ENCODE data around the gene IL6R.

IL6R gene

DNA sequence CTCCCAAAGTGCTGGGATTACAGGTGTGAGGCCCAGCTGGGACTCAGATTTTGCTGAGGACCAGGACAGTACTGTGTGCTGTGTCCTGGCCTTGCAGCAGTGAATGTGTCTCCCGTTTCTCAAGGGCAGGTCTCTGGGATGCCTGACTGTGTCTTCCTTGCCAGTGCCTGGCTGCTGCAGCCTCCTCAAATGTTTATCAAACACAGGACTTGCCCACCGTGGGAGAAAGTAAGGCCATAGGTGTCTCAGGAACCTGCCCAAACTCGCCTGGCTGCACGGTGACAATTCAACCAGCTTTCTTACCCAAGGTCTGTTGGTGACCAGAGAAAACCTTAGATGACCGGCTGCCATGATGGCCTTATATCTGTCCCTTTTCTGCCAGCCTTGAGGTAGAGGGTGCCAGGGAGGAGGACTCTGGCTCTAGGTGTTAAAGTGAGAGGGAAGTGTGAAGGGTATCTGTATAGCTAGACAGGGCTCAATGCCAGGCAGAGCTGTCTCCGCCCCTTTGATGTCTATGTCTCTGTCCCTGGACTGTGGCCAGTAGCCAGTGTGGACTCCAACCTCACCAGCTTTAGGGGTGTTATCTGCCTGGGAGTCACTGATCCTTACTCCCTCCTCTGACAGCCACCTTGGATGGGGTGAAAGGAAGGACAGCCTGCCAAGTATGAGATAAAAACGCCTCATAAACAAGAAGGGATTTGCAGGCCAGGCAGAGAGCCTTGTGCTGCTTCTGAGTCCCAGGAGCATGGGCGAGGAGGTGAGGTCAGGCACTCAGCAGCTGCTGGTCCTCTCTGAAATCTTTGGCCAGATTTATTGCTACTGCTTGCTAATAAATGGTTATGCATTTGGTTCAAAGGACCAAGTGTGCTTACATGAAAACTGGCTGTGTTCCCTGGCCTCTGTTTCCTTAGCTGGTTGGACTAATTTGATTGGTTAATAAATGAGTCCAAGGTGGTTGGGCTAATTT, 22.3 kb downstream of the IL6R start:
- DNase-seq (ENCODE audit: low spot score): no peak

DNA sequence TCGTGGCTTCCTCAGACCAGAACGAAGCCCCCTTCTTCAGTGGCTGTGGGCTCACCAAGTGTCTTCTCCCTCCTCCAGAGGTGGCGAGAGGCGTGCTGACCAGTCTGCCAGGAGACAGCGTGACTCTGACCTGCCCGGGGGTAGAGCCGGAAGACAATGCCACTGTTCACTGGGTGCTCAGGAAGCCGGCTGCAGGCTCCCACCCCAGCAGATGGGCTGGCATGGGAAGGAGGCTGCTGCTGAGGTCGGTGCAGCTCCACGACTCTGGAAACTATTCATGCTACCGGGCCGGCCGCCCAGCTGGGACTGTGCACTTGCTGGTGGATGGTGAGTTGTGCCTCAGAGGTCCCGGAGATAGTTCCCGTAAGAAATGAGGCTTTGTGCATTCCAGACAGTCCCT, 24.0 kb downstream of the IL6R start:
- DNase-seq (ENCODE audit: low spot score): peak; percentile 85

DNA sequence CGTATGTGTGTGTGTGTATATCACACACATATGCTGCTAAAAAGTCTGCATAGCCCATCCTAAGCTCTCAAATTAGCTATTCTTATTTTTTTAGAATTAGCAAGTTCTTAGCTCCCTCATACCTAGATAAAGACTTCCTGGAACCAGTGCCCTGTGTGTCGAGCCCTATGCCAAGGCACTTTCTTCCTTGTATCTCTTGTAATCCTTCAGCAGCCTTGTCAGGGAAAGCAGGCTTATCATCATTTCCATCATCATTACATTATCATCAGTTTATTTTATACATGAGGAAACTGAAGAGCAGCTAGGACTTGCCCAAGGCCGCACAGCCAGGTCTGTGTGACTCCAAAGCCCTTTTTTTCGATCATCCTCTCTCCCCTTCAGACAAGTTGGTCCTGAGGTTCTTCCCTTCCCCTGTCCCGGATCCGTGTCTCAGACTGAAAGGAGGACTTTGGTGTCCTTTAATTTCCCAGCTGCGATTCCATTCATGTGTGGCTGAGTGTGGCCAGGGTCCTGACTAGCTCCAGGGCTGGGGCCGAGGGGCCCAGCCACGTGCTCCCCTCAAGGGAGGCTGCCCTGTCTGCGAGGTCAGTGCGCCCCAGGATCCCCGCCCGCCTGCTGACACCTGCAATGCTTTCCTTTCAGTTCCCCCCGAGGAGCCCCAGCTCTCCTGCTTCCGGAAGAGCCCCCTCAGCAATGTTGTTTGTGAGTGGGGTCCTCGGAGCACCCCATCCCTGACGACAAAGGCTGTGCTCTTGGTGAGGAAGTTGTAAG, 24.9 kb downstream of the IL6R start:
- DNase-seq (ENCODE audit: low spot score): no peak

DNA sequence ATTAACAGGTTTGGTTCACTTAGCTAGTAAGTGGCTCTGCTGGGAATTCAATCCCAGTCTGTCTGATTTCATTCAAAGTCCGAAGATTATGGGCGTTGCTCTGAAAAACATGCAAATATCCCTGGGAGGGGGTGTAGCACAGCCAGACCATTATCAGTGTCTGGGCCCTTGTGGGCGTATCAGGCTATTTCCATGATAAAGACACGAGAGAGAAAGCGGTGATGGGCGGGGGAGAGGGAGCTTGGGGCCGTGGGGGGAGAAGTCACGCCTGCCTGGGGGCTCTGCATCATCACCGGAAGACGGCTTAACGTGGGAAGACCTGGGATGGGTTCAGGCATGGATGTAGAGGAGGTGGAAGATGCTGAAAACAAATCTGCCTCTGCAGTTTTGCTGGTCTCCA, 25.8 kb downstream of the IL6R start:
- peak; percentile 65 for DNase-seq (ENCODE audit: low spot score)

DNA sequence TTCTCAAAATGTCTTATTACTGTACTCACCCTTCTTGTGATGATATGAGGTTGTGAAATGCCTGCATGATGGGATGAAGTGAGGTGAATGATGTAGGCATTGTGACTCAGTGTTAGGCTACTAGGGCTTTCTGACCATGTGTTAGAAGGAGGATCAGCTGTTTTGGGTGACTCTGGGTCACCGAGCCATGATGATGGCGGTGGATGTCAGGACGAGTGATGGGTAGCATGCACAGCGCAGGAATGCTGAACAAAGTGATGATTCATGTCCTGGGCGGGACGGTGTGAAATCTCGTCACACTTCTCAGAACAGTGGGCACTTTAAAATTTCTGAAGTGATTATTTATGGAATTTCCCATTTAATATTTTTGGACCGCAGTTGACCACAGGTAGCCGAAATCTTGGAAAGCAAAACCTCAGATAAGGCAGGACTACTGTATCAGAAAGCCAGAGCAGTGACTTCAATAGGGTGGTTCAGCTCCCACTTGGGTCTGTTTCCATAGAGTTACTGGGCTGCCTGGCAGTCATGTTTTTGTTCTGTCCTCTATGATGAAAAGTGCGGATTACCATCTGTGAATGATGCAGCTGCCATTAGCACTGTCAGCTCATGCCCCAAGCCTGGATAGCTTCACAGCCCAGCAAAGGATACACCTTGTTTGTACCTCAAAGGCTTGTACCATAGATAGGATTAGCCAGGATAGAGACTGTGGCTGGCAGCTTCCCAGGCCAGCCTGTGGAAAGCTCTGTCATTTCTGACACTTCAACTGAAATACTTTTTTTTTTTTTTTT, 26.6 kb downstream of the IL6R start:
- no peak for DNase-seq (ENCODE audit: low spot score)

DNA sequence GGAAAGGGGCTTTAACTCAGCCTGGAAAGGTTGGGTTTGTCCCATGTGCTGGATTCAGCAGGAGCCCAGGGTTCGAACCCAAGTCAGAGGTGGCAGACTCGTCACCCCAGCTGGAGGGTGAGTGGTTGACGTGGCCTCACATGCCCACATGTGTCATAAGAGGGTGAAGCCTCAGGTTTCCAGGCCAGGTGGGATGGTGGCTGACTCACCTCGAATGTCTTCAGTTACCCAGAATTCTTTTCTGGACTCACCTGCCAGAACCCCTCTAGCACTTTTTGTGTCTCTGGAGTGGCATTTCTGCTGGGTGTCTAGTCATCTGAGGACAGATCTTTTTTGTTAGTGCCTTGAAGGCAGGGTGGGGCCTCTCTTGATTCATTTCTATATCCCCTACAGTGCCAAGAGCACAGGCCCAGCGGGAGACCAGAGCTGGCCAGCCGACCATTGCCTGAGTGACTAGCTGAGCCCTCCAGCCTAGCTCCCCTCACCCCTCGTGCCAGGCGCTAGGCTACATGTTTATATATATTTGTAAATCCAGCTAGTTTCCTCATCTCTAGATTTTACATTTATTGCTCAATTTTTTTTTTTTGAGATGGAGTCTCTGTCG, 28.1 kb downstream of the IL6R start:
- no peak for DNase-seq (ENCODE audit: low spot score)

DNA sequence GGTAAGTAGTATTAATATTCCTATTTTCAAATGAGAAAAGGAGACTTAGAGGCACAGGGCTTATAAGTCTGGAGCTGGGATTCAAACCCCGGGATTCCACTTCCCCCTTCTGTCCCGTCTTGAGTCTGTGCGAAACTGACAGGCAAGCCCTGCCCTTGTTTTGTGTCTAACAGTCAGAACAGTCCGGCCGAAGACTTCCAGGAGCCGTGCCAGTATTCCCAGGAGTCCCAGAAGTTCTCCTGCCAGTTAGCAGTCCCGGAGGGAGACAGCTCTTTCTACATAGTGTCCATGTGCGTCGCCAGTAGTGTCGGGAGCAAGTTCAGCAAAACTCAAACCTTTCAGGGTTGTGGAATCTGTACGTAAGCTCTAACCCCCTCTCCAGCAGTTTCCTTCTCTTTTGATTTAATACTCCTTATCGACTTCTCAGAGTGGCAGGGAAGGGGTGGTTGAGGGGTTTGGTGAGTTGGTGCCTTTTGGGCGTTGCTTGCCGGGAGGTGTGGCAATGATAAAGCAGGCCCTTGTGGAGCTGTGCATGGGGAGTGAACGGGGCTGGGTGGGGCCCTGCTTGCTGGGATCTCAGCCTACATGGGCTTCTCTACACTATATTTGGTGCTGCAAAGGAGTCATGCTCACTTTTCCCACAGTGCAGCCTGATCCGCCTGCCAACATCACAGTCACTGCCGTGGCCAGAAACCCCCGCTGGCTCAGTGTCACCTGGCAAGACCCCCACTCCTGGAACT, 29.4 kb downstream of the IL6R start:
- DNase-seq (ENCODE audit: low spot score): no peak

DNA sequence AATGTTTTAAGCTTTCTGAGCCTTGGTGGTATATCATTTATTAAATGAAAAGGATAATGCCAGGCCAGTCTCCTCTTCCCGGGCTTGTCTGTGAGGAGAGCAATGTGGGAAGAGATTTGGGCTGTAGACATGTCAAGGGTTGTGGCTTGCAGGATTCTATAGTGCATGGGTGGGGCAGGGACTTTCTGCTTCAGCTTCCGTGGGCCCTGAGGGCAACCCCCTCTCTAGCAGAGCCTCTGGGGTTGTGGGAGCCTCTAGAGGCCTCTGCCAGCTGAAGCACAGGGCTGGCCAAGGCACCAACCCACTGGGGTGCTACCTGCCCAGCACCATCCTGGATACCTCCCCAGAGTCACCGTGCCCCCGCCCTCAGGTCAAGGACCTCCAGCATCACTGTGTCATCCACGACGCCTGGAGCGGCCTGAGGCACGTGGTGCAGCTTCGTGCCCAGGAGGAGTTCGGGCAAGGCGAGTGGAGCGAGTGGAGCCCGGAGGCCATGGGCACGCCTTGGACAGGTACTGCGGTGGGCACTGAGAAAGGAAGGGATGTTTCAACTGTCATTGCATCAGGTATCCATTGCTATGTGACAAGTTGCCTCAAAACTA, 30.6 kb downstream of the IL6R start:
- DNase-seq (ENCODE audit: low spot score): no peak

DNA sequence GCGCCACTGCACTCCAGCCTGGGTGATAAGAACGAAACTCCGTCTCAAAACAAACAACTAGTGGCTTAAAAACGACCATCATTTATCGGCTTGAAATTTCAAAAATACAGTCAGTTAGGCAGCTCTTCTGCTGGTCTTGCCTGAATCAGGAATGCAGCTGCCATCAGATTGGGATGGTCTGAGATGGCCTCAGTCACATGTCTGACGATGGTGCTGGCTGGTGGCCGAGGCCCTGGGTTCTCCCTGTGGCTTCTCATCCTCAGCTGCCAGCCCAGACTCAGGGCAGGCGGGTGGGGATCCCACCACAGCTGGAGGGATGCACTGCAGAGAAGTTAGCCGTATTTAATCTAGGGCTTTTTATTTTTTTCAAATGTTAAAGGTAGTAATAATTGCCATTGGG, 31.3 kb downstream of the IL6R start:
- no peak for DNase-seq (ENCODE audit: low spot score)

DNA sequence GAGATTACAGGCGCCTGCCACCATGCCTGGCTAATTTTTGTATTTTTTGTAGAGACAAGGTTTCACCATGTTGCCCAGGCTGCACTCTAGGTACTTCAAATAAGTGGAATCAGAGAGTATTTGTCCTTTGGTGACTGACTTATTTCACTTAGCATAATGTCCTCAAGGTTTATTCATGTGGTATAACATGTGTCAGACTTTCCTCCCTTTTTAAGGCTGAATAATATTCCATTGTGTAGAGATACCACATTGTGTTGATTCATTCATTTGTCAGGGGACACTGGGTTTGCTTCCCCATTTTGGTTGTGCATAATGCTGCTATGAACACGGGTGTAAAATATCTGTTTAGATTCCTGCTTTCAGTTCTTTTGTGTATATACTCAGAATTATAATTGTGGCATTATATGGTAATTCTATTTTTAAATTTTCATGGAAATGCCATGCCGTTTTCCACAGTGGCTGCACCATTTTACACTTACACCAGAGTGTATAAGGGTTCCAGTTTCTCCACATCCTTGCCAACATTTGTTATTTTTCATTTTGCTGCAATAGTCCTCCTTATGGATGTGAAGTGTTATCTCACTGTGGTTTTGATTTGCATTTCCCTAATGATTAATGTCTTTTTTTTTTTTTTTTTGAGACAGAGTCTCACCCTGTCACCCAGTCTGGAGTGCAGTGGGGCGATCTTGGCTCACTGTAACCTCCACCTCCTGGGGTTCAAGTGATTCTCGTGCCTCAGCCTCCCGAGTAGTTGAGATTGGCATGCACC, 35.1 kb downstream of the IL6R start:
- DNase-seq (ENCODE audit: low spot score): no peak

DNA sequence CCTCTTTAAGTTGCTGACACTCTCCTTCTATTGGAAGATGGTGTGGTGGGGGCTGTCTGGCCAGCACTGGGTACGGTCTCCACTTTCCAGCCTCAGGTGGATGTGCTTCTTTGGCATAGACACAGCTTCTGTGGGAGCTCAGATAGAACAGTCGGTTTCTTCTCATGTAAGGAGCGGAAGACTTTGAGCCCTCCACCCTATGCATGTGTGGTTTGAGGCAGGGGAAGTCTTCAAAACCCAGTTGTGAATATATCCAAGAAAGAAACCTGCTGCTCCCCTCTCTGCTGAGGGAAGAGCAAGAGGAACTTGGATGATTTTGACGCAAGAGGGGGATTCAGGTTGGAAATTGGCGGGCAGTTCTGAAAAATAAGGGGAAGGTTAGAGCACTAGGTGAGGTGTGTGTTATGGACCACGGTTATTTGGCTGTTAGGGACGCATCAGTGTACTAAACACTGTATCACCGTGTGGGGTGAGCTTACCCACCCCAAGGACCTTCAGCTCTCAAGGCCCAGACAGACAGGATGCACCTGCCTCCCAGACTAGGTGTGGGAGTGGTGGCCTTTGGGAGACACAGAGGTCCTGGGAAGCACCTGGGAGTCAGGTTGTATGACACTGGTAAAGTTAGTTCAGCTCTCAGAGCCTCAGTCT, 36.2 kb downstream of the IL6R start:
- DNase-seq (ENCODE audit: low spot score): no peak

DNA sequence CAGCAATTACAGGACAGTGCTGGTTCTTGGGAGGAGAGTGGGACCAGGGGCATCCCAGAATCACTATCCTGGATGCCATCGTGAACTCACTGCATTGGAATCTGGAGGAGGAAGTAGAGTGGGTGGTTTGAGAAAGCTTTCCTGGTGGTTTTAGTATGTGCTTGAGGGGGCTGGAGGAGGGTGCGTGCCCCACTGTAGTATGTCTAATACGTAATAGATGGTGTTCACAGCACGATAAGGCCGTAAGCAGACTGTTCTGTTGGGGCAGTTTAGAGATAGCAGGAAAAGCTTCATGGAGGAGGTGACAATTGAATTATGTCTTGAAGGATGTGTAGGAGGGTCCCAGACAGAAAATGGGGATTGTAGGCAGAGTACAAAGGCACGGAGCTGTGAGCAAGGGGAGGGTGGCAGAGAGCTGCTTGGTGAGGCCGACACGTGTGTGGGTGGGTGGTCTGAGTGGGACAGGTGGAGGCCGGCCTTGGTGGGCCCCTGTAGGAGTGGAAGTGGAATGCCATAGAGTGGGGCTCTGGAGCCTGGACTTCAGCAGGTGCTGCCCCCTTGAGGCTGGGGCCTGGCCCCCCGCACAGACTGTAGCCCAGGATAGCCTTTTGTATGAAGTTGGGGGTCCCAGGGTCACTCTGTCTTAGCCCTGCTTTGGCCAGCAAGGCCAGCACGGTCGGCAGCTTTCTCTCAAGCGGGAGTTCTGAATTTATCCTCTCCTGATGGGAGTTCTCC, 37.0 kb downstream of the IL6R start:
- DNase-seq (ENCODE audit: low spot score): no peak

DNA sequence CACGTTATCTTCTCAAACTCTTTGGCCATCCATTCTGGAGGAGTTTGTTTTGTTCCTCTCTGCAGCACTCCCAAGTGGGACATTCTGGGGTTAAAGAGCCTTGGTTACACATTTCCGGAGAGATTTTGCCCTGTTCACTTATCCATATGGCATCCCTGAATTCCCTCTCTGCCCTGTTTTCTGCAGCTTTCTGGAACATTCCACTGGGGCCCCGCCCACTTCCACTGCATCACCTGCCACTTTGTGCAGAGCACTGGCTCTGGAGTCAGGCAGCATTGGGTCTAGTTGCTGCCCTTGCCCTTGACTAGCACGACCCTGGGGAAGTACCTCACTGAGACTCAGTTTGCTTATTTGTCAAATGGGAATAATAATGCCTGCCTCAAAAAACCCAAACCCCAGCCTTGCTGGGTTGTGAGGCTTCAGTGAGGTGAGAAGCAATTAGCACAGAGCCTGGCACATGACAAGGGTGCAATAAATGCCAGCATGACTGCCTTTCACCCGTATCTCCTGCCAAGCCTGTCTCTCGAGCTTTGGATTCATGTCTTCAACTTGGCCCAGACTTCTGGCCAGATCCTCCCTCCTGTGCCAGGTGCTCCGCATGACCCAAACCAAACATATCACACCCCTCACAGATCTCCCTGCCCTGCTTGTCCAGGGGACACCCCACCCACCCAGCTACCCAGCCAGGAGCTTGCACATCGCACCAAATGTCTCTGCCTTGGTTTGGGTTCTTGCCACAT, 38.3 kb downstream of the IL6R start:
- no peak for DNase-seq (ENCODE audit: low spot score)

DNA sequence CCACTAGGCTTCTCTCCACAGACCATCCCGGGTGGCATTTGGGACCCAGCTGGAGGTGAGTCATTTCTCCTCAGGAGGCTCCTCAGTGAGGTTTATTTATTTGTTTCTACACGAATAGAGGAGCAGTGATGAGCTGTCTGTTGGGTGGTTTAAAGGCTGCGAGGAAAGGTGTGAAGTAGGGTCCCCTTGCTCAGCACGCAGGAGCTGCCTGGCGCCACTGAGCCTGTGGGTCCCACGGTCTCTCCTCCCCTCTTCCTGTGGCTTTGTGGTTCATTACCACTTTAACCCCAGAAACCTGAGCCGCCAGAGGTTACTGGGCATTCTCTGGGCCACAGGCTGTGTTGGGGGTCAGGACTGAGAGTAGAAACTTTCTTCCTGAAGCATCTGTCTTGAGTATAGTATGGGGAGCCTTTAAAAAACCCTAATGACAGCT, 39.9 kb downstream of the IL6R start:
- no peak for DNase-seq (ENCODE audit: low spot score)

DNA sequence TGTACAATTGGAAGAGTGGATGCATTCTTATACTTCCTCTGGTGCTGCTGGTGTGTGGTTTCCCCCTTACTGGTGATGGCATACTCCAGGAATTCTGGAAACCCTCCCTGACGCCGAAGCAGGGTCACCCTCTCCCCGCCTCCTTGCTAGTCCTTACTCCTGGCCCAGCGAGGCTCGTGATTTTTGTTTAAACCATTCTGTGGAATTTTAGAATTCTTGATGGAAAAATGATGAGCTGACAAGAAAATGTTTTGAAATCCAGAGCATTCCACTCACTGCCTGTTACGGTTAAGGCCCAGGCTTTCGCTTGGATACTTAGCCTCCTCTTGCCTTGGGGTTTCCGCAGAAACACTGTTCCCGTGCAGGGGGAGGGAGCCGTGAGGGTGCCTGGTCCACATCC, 41.1 kb downstream of the IL6R start:
- no peak for DNase-seq (ENCODE audit: low spot score)

DNA sequence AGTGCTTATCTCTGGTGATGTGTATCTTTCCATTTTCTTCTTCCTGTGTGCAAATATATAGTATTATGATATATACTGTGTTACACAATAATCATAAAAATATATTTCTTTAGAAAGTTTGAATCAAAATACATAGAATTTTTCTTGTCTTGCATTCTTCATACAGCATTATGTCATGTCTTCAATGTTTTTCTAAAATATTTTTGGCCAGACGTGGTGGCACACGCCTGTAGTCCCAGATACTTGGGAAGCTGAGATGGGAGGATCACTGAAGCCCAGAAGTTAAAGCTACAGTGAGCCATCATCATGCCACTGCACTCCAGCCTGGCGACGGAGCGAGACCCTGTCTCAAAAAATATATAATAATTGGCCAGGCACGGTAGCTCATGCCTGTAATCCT, 41.6 kb downstream of the IL6R start:
- DNase-seq (ENCODE audit: low spot score): no peak

DNA sequence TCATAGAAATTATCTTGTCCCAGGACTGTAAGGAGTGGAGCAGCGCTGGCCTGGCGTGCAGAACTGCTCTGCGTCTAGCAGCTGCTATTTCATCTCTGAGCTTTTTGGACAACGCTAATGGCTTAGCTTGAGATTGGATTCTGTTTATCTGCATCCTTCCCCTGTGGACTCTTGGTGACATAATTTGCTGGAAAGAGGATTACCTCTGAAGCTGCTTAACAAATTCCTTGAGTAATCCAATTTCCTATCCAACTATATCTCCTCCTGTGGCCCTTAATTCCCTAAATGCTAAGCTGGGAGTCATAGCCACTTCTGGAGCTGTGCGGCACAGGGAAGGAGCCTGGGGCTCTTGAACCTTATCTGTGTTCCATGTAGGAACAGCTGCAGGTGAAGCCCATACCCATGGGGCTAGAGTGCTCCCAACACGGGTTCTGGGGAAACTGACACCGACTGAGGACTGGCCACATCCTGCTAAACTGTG, 43.2 kb downstream of the IL6R start:
- DNase-seq (ENCODE audit: low spot score): no peak

DNA sequence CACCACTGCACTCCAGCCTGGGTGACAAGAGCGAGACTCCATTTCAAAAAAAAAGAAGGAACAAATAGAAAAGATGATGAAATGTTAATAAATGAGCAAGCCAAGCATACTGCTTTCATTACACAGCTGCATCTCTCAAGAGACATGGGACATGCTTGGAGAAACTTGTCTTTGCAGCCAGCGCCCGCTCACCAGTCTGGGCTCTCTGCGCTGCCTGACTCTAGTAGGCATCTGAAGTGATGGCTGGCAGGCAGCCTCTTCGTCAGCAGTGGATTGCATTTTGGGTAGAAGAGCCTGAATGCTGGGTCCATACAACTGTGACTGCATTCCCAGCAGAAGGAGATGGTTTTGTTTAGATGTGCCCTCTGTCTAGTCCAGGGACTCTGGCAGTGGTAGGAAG, 48.0 kb downstream of the IL6R start:
- no peak for DNase-seq (ENCODE audit: low spot score)
